CD4-positive, alpha-beta T cell treated with Interleukin-4 for 4 hours (primary cell): ENCODE results near the gene MFSD6L.

Experiments used
- DNase-seq: peaks from one replicate; pipeline ENCODE4 v3.0.0-alpha.2; 2020

The MFSD6L gene

DNA sequence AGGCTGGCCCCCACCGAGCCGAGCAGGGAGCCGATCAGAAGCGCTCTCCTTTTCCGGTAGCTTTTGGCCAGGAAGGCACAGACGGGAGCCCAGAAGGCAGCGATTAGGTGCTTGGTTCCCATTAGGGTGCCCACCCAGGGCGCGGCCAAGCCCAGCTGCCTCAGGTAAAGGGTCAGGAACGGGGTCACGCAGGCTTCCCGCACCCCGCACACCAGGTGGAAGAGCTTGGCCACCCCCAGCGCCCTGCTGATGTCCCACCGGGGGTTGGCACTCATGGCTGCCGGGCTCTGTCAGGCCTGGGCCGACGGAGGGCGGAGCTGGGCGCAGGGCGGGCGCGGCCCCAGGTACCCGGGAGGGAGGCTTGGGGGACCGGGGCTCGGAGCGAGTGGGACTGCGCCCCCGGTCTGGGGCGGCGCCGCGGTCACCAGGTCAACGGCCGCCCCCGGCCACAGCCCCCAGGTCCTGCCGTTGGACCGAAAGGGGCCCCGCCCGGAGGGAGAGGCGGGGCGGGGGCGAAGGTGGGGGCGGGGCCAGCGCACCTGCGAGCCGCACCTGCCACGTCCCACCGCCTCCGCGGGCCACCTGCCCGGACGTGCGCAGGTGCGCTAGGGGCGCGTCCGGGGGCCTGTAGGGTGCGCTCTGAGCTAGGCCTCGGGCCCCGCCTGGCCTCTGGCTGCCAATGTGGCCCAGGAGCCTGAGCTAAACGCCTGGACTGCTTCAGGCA, at the start of gene MFSD6L:
Gene MFSD6L (minus strand): TSS at position 520 of the 724 bp plus-strand sequence. CDS start 245 bp downstream, at position 275.
- no peak for DNase-seq

- DNase-seq, result no peak
Measured at GRCh38 chr17:8847891-8848290, 48.7 kb upstream of the MFSD6L start.

DNA sequence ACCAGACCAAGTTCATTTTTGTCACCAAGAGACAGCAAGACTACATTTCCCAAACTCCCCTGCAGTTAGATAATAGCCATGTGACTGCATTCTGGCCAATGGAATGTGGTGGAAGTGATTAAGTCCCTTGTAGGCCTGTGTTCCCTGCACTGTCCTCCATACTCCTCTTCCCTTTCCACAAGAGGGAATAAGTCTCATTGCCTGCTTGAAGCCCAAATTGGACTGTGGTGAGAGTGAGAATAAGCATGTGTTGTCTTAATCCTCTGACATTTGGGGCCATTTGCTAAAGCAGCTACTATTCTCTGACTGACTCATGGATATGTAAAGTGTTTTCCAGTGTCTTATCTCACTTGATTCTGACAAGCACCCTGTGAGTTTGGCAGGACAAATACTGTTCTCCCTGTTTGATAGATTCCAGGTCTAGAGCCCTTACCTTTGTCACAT, 47.6 kb upstream of the MFSD6L start:
- DNase-seq, result no peak

DNA sequence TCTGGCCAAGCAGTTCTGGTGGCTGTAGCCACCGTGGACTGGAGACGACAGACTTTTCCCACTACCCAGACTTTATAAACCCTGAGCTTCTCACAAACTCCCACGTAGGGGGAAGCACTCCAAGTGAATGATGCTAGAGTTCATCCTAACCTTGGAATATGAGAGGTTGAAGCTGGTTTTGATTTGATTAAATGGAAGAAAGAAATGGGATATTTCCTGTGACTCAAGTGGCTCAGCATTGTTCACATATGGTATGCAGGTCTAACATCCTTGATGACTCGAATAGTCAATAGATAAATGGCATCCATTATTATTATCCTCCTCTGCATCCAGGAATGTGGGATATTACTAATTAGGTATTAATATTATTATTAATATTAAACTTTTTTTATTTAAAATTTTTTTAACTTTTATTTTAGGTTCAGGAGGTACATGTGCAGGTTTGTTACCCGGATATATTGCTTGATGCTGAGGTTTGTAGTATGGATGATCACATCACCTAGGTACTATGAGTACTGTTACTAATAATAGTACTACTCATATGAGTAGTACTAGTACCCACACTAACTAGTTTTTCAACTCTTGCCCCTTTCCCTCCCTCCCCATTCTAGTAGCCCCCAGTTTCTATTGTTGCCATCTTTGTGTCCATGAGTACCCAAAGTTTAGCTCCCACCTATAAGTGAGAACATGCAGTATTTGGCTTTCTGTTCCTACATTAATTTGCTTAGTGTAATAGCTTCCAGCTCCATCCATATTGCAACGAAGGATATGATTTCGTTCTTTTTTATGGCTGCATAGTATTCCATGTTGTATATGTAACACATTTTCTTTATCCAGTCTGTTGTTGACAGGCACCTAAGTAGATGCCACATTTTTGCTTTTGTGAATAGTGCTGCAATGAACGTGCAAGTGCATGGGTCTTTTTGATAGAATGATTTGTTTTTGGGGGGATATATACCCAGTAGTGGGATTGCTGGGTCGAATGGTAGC, 45.4 kb upstream of the MFSD6L start:
- DNase-seq, result no peak

DNA sequence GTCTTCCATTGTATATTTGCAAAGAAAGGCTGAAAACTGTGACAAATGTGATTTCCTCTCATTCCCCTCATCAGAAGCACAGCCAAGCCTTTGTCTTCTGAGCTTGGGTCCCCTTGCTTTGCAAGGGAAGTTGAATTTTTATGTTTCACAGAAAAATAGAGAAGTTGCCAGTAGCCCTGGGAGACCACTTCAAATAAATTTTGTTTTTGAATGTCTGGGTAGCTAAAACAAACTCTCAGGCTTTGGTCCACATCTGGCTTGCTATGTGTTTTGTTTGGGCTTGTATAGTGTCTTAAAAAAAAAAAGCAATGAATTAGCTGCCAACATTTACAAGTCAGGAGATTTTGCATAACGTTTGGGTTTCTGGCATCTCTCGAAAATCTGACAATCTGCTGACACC, 44.2 kb upstream of the MFSD6L start:
- DNase-seq, result no peak

GRCh38 chr17:8841844-8842243, 42.7 kb upstream of the MFSD6L start:
- no peak for DNase-seq

GRCh38 chr17:8839410-8839935, 40.3 kb upstream of the MFSD6L start:
- no peak for DNase-seq

DNA sequence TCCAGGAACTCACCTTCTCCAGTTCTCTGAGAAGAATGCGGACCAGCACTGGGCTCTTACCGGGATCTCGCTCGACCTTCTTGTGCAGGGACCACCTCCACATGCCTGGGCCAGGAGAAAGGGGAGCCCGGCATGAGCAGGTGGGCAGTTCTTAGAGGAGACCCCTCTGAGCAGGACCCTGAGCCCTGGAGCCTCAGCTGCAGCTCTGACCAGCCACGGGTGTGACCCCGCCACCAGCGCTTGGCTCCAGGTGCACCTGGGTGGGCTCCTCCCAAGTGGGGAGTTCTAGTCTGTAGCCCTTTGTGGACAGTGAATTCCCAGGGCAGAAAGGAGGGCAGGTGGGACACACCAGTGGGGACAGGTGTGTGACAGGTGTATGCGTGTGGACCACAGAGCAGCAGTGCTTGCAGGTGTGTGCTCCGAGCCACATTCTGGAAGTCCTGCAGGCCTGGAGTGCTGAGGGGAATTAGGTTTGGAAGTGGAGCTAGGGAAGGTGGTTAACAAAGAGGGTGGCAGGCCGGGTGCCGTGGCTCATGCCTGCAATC, 39.5 kb upstream of the MFSD6L start:
- DNase-seq, result no peak

- no peak for DNase-seq
Measured at GRCh38 chr17:8837563-8838075, 38.5 kb upstream of the MFSD6L start.

DNA sequence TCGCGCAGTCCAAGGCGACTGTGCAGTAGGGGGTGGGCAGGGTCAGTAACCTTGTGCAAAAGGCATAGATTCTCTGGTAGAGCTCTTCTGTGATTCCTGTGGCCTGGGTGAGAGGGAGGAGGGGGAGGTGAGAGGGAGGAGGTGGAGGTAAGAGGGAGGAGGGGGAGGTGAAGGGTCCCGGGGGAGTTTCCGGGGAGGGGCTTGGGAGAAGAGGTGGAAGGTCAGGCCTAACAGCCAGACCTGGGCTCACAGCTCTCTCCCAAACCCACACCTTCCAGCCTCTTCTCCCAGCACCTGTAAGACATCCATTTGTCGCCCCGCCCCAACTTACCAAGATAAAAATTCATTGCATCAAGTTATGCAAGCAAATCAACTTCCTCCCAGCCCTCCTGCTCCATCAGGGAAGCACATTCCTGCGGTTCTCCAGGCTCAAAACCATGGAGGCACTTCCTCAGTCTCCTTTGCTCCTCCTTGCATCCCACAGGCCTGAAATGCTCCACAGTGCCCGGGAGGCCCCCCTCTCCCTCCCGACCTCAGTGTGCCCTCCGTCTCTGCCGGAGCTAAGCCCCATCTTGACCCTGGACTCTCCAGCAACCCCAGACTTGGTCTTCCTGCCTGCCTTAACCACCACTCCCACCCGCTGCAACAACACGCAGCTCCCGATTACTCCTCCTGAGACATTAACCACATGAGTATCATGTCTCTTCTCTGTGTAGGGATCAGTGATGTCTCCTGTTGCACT, 37.8 kb upstream of the MFSD6L start:
- DNase-seq, result no peak

DNA sequence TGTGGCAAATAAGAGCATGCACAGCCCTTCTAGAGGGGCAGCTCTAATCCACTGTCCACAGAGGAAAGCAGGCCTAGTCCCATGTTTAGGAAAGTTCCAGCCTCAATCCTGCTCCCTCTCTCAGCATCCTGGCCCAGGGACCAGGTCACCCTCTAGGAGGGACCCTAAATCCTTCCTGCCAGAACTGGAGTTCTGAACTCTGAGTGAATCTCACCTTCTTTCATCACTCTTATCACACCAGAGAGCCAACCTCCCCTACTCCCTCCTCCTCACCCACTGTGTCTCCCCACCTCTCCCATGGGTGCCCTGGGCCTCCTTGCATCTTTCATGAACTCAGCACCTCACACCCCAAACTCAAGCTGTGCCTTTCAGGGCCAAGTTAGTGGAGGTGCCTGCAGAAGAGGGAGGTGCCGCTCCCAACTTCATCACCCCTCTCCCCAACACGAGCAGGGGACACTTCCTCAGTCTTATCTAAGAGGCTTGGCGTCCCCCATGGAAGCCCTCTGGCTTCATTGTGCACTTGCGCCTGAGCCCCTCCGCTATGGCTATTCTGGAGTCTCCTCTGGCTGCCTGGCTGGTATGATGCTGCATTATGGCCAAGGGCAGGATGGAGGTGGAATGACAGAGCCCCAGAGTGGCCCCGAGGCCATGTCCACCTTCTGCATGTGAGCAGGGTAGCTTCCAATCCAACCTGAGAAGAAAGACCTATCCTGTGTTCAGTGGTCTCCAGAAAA, 36.6 kb upstream of the MFSD6L start:
- no peak for DNase-seq

DNA sequence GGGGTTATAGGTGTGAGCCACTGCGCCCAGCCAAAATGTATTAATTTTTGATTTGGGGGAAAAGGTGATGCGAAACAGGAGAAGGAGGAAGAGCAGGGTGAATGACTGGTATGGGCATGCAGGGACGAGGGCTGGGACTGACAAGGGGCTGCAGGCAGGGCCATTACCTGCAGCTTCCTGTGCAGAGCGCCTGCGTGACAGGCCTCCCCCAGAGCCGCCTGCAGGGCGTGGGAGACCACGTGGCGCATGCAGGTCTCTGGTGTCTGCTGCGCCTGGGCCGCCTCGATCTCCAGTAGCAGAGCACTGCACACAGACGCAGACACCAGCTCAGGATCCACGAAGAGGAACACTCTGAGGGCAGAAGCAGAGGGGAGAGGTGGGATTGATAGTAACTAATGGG, 35.9 kb upstream of the MFSD6L start:
- no peak for DNase-seq

DNA sequence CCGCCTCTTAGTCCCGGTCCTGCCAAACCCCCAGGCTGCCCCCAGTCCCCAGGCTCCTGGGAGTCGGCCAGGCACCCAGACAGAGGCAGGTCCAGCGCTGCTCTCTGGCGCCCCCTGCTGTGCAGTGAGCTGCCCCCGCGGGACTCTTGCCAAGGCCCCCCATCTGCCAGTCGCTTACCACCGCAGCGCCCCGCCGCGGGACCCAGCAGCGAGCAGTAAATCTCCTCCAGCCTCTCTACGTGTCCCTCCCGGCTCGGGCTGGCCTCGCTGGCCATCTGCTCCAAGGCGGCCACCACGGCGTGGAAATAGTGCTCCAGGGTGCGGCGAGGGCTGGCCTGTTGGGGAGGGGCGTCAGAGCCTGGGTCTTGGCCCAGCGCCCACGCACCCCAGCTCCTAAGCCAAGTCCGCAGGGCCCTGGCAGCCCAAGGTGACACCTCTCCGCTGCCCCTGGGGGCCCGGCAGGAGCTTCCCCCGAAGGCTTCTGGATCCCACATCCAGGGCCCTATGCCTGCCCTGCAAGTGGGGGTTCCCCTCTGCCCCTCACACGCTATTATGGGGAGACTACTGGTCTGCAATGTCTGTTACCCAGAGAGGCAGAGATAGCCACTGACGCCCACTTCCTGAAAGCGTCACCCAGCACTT, 33.7 kb upstream of the MFSD6L start:
- no peak for DNase-seq

DNA sequence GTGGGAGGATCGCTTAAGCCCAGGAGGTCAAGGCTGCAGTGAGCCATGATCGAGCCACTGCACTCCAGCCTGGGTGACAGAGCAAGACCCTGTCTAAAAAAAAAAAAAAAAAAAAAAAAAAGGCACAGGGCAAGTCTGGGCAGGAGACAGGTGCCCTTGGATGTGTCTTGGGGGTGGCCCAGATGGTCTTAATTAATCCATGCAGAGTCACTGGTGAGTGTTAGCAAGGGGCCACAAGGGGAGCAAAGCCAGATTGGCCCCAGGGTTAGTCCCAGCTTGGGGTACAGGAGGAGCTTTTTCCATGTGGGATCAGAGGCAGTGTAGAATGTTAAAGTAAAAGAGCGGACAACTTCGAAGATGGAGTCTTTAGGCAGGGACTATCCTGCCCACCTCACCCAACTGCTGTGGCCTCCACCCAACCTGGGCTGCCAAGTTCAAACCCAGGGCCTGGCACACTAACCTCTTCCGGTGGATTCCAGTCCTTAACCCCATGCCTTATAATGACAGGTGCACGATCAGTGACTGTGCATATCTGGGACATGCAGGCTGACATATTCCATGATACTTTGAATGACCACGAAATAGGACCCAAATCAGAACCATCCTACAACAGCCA, 32.2 kb upstream of the MFSD6L start:
- no peak for DNase-seq

- DNase-seq, result no peak
Measured at GRCh38 chr17:8830141-8830540, 31.0 kb upstream of the MFSD6L start.

- DNase-seq, result no peak
Measured at GRCh38 chr17:8829036-8829941, 30.1 kb upstream of the MFSD6L start.

DNA sequence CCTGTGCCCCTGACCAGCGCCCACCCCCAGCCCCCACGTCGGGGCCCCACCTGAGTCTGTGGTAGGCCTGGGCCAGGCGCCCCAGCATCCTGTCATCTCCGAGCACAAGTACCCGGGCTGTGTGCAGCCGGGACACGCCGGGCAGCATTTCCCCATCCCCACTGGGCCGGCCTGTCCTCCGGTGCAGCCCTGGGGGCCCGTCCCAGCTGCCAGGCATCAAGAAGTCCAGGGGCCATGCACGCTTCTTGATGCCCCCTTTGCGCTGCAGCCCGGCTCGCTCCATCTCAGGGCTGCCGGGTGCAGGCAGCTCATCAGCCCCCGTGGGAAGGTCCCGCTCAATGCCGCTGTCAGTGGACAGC, 29.3 kb upstream of the MFSD6L start:
- no peak for DNase-seq

DNA sequence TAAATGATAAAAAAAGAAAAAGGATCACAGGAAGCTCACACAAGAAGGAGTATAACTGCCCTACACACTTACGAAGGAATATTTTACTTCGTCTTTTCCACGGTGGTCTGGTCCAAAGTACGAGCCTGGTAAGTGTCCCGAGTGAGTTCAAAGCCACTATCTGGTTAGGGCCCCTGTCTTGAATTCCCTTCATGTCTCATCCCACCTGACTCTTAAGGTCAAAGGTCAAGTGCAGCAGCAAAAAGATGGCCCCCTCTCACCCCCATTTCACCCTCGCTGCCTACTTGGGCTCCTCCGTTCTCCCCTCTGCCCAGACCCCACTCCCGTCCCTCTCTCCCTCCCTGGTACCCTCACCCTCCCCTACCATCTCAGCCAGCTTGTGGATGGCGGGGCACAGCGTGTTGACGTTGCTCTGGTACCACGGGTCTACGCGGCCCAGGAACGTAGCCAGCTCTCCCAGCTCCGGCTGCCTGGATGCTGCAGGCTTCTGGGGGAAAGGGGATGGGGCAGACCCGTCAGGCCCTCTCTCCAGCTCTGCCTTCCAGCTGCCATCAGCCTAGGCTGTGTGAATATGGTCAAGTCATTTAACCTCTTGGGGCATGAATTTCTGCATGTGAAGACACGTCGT, 27.8 kb upstream of the MFSD6L start:
- DNase-seq, result no peak

DNA sequence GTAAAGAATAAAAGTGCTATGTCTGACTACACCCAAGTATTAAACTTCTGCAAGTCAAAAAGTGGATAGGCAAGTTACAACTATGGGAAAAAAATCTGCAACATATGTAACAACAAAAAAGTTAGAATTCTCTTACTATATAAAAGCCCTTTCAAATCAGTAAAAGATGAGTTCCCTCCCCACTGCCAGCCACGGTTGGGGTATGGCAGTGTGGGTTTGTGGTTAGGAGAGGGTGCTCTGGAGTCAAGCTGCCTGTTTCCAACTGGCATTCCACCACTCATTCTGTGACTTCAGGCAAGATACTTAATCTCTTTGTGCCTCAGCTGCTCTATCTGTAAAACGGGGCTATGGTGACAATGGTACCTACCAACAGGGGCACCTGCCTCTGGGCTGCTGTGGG, 26.6 kb upstream of the MFSD6L start:
- no peak for DNase-seq
